ENCODE results near the gene NDUFA1. TPM values are rescaled to one million over a fixed set of nuclear protein-coding genes. Genes with fewer than 3 reads are reported as not detected.
A peak's percentile ranks its signal among the peaks of the same experiment; 100 is the strongest.

Gene NDUFA1
- total and polyA plus RNA-seq, 9 of the 15 experiments (the other 6 are each of a cell fraction or from before 2014, with no cell fraction given), result 162 to 1,285 (median 383) TPM

- TF ChIP-seq ELK3 (CRISPR knock-in tag; IDR thresholded peaks at IDR 0.05) (no peak), RCOR1 (IDR thresholded peaks at IDR 0.05; ENCODE audit: borderline replicate concordance in 1 of 2, low read depth in 2 of 2, low read length in 2 of 2) (peak in 1 of 2 experiments; percentile 65; a peak in 1 of 4 replicates), XRCC4 (IDR thresholded peaks at IDR 0.05; ENCODE audit: extremely low read depth, insufficient read depth, insufficient read length) (no peak), ZNF699 (CRISPR knock-in tag; IDR thresholded peaks at IDR 0.05; ENCODE audit: insufficient replicate concordance) (no peak), E4F1 (CRISPR knock-in tag; IDR thresholded peaks at IDR 0.05; ENCODE audit: borderline replicate concordance) (no peak), SIRT6 (IDR thresholded peaks at IDR 0.05; ENCODE audit: low read depth, low read length) (no peak), SMARCA4 (IDR thresholded peaks at IDR 0.05) (no peak), MLLT1 (IDR thresholded peaks at IDR 0.05) (no peak), ZEB2 (IDR thresholded peaks at IDR 0.05) (no peak), SMC3 (conservative IDR thresholded peaks at IDR 0.05; ENCODE audit: insufficient read depth, low read depth, low read length) (peak; percentile 54; the same call in 1 of the 2 replicates), MAX (CRISPR knock-in tag; IDR thresholded peaks at IDR 0.05) (no peak), ARID3B (CRISPR knock-in tag; IDR thresholded peaks at IDR 0.05; ENCODE audit: borderline replicate concordance) (no peak), U2AF1 (optimal IDR thresholded peaks at IDR 0.05; ENCODE audit: low read depth, low read length) (no peak), BDP1 (IDR thresholded peaks at IDR 0.05; ENCODE audit: insufficient read depth, insufficient read length) (no peak), NRF1 (conservative IDR thresholded peaks at IDR 0.05 in 1 of 2, IDR thresholded peaks at IDR 0.05 in 1 of 2) (peak; percentile 55 to 57; a peak in 3 of 4 replicates)
Observed at GRCh38 chrX:119880552-119881437, 9.2 kb downstream of the NDUFA1 start (continued).

Data from K562 (cell line).